ENCODE measurements around the gene USHBP1.
"Not testable (repeated sequence)": the region's sequence is repeated elsewhere in the genome, so short reads cannot be mapped to it uniquely, and the experiment has no call there.

Gene USHBP1

GRCh38 chr19:17282488-17283125 lies 18.1 kb upstream of the USHBP1 start:
- H3K36me3 ChIP-seq (ENCODE audit: control insufficient read depth, insufficient read depth, low read length): peaks cover 7% of the 10 kb centered on the region
- no peaks in the 10 kb centered on the region for H3K9me3 ChIP-seq (ENCODE audit: control insufficient read depth, insufficient read depth, low read length)
- H3K4me3 ChIP-seq (ENCODE audit: low read length): no peak overlapping the region
- no peaks in the 10 kb centered on the region; the same call in 1 of the 2 replicates for H3K4me1 ChIP-seq (ENCODE audit: control insufficient read depth, insufficient read depth, low read length)
- no peak overlapping the region for H3K27ac ChIP-seq (ENCODE audit: low read length)
- H3K27me3 ChIP-seq (ENCODE audit: control insufficient read depth, insufficient read depth, low read length): no peaks in the 10 kb centered on the region
- WGBS (ENCODE audit: insufficient coverage, insufficient read length): no CpG with 5 or more reads among the region's 45 CpGs
- DNase-seq (ENCODE audit: low read depth, low spot score): no peak

GRCh38 chr19:17281391-17282304 lies 17.1 kb upstream of the USHBP1 start, which contains the start of gene ANKLE1:
Gene ANKLE1 (plus strand): TSS chr19:17281901. CDS start chr19:17281921, 20 bp downstream.
- H3K27ac ChIP-seq (ENCODE audit: low read length): no peak within 1 kb of the TSS
- no peak within 1 kb of the TSS for H3K4me3 ChIP-seq (ENCODE audit: low read length)
- H3K36me3 ChIP-seq (ENCODE audit: control insufficient read depth, insufficient read depth, low read length): peaks cover 13% of the 10 kb centered on the region
- no peaks in the 10 kb centered on the region for H3K27me3 ChIP-seq (ENCODE audit: control insufficient read depth, insufficient read depth, low read length)
- no peak for DNase-seq (ENCODE audit: low read depth, low spot score)
- H3K9me3 ChIP-seq (ENCODE audit: control insufficient read depth, insufficient read depth, low read length): no peaks in the 10 kb centered on the region
- no peaks in the 10 kb centered on the region; the same call in 1 of the 2 replicates for H3K4me1 ChIP-seq (ENCODE audit: control insufficient read depth, insufficient read depth, low read length)
- no CpG with 5 or more reads among the region's 75 CpGs for WGBS (ENCODE audit: insufficient coverage, insufficient read length)

- Histone ChIP-seq H3K27ac (ENCODE audit: low read length) (no peak overlapping the region), H3K9me3 (ENCODE audit: control insufficient read depth, insufficient read depth, low read length) (no peaks in the 10 kb centered on the region), H3K27me3 (ENCODE audit: control insufficient read depth, insufficient read depth, low read length) (no peaks in the 10 kb centered on the region), H3K4me3 (ENCODE audit: low read length) (no peak overlapping the region), H3K36me3 (ENCODE audit: control insufficient read depth, insufficient read depth, low read length) (peaks cover 19% of the 10 kb centered on the region), H3K4me1 (ENCODE audit: control insufficient read depth, insufficient read depth, low read length) (no peaks in the 10 kb centered on the region; the same call in 1 of the 2 replicates)
- no peak for DNase-seq (ENCODE audit: low read depth, low spot score)
- no CpG with 5 or more reads among the region's 3 CpGs for WGBS (ENCODE audit: insufficient coverage, insufficient read length)
Measured at GRCh38 chr19:17279436-17279835, 14.9 kb upstream of the USHBP1 start.

GRCh38 chr19:17275441-17276175 lies 11.1 kb upstream of the USHBP1 start:
- Histone ChIP-seq H3K36me3 (ENCODE audit: control insufficient read depth, insufficient read depth, low read length) (peaks cover 33% of the 10 kb centered on the region), H3K9me3 (ENCODE audit: control insufficient read depth, insufficient read depth, low read length) (no peaks in the 10 kb centered on the region), H3K4me1 (ENCODE audit: control insufficient read depth, insufficient read depth, low read length) (no peaks in the 10 kb centered on the region), H3K27ac (ENCODE audit: low read length) (no peak overlapping the region), H3K4me3 (ENCODE audit: low read length) (no peak overlapping the region), H3K27me3 (ENCODE audit: control insufficient read depth, insufficient read depth, low read length) (no peaks in the 10 kb centered on the region)
- no CpG with 5 or more reads among the region's 19 CpGs for WGBS (ENCODE audit: insufficient coverage, insufficient read length)
- no peak for DNase-seq (ENCODE audit: low read depth, low spot score)

- DNase-seq (ENCODE audit: low read depth, low spot score); H3K9me3 ChIP-seq (ENCODE audit: control insufficient read depth, insufficient read depth, low read length); H3K4me1 ChIP-seq (ENCODE audit: control insufficient read depth, insufficient read depth, low read length); H3K27ac ChIP-seq (ENCODE audit: low read length); H3K4me3 ChIP-seq (ENCODE audit: low read length); H3K27me3 ChIP-seq (ENCODE audit: control insufficient read depth, insufficient read depth, low read length): not testable (repeated sequence)
- H3K36me3 ChIP-seq (ENCODE audit: control insufficient read depth, insufficient read depth, low read length): peaks cover 33% of the 10 kb centered on the region
- no CpG with 5 or more reads among the region's 3 CpGs for WGBS (ENCODE audit: insufficient coverage, insufficient read length)
Measured at GRCh38 chr19:17274892-17275291, 10.3 kb upstream of the USHBP1 start.

GRCh38 chr19:17268754-17269153 lies 4.2 kb upstream of the USHBP1 start:
- DNase-seq (ENCODE audit: low read depth, low spot score): no peak
- Histone ChIP-seq H3K4me3 (ENCODE audit: low read length) (no peak overlapping the region), H3K27me3 (ENCODE audit: control insufficient read depth, insufficient read depth, low read length) (no peaks in the 10 kb centered on the region), H3K9me3 (ENCODE audit: control insufficient read depth, insufficient read depth, low read length) (no peaks in the 10 kb centered on the region), H3K36me3 (ENCODE audit: control insufficient read depth, insufficient read depth, low read length) (peaks cover 11% of the 10 kb centered on the region), H3K27ac (ENCODE audit: low read length) (no peak overlapping the region), H3K4me1 (ENCODE audit: control insufficient read depth, insufficient read depth, low read length) (0 out of 2 replicates have a peak, but pooled peaks cover 2% of the 10 kb centered on the region)
- WGBS (ENCODE audit: insufficient coverage, insufficient read length): no CpG with 5 or more reads among the region's 13 CpGs

- H3K4me3 ChIP-seq (ENCODE audit: low read length): peak within 1 kb of the TSS; percentile 99
Measured at GRCh38 chr19:17266975-17267788, 2.6 kb upstream of the USHBP1 start, which contains the start of gene BABAM1. Gene BABAM1 (plus strand): TSS chr19:17267443. CDS start chr19:17268807, 1,364 bp downstream.

GRCh38 chr19:17266589-17266974 lies 2.0 kb upstream of the USHBP1 start:
- H3K27ac ChIP-seq (ENCODE audit: low read length): no peak overlapping the region

More at GRCh38 chr19:17266975-17267788, 2.6 kb upstream of the USHBP1 start, which contains the start of gene BABAM1:
- DNase-seq (ENCODE audit: low read depth, low spot score): peak; percentile 100
- no CpG with 5 or more reads among the region's 27 CpGs for WGBS (ENCODE audit: insufficient coverage, insufficient read length)
- H3K4me1 ChIP-seq (ENCODE audit: control insufficient read depth, insufficient read depth, low read length): 0 out of 2 replicates have a peak, but pooled peaks cover 2% of the 10 kb centered on the region
- H3K27ac ChIP-seq (ENCODE audit: low read length): no peak within 1 kb of the TSS
- peaks cover 6% of the 10 kb centered on the region for H3K36me3 ChIP-seq (ENCODE audit: control insufficient read depth, insufficient read depth, low read length)
- no peaks in the 10 kb centered on the region for H3K9me3 ChIP-seq (ENCODE audit: control insufficient read depth, insufficient read depth, low read length)
- no peaks in the 10 kb centered on the region for H3K27me3 ChIP-seq (ENCODE audit: control insufficient read depth, insufficient read depth, low read length)

GRCh38 chr19:17266026-17266425 lies 1.5 kb upstream of the USHBP1 start:
- Histone ChIP-seq H3K4me1 (ENCODE audit: control insufficient read depth, insufficient read depth, low read length) (0 out of 2 replicates have a peak, but pooled peaks cover 2% of the 10 kb centered on the region), H3K27me3 (ENCODE audit: control insufficient read depth, insufficient read depth, low read length) (no peaks in the 10 kb centered on the region), H3K4me3 (ENCODE audit: low read length) (no peak overlapping the region), H3K36me3 (ENCODE audit: control insufficient read depth, insufficient read depth, low read length) (no peaks in the 10 kb centered on the region), H3K27ac (ENCODE audit: low read length) (no peak overlapping the region), H3K9me3 (ENCODE audit: control insufficient read depth, insufficient read depth, low read length) (no peaks in the 10 kb centered on the region)
- 100% methylated on average over 1 of the region's 7 CpGs for WGBS (ENCODE audit: insufficient coverage, insufficient read length)
- DNase-seq (ENCODE audit: low read depth, low spot score): no peak

More at GRCh38 chr19:17266589-17266974, 2.0 kb upstream of the USHBP1 start:
- Histone ChIP-seq H3K9me3 (ENCODE audit: control insufficient read depth, insufficient read depth, low read length) (no peaks in the 10 kb centered on the region), H3K27me3 (ENCODE audit: control insufficient read depth, insufficient read depth, low read length) (no peaks in the 10 kb centered on the region), H3K4me1 (ENCODE audit: control insufficient read depth, insufficient read depth, low read length) (0 out of 2 replicates have a peak, but pooled peaks cover 2% of the 10 kb centered on the region), H3K36me3 (ENCODE audit: control insufficient read depth, insufficient read depth, low read length) (peaks cover 5% of the 10 kb centered on the region), H3K4me3 (ENCODE audit: low read length) (no peak overlapping the region)
- DNase-seq (ENCODE audit: low read depth, low spot score): no peak
- no CpG with 5 or more reads among the region's 12 CpGs for WGBS (ENCODE audit: insufficient coverage, insufficient read length)

All from iPS DF 6.9 (cell line).